H9 (cell line): Measurements from ENCODE around the gene FOXN4. TPM values are rescaled to one million over a fixed set of nuclear protein-coding genes. Genes with fewer than 3 reads are reported as not detected.

Experiments used
- DNase-seq: peaks from one replicate; pipeline ENCODE4 v3.0.0-alpha.2; 2017
- H2AFZ ChIP-seq: one replicate; pipeline ENCODE4 v1.6.1; 2013; ENCODE audit warnings: mild to moderate bottlenecking, low read length, control low read depth, moderate library complexity
- H2AK5ac ChIP-seq: 2 replicates; pipeline ENCODE4 v1.6.1; 2013; ENCODE audit warnings: low read length, control low read depth, mixed read lengths; ENCODE audit not compliant: insufficient read length
- H2BK120ac ChIP-seq: one replicate; pipeline ENCODE4 v1.6.1; 2013; ENCODE audit warnings: low read depth, mild to moderate bottlenecking, low read length, control low read depth, inconsistent platforms; ENCODE audit not compliant: poor library complexity, severe bottlenecking
- H2BK12ac ChIP-seq: 2 replicates; pipeline ENCODE4 v1.6.1; 2013; ENCODE audit warnings: low read length, control low read depth, mixed read lengths, low read depth; ENCODE audit not compliant: insufficient read length
- H2BK15ac ChIP-seq: 2 replicates; pipeline ENCODE4 v1.6.1; 2013; ENCODE audit warnings: low read depth, low read length, control low read depth
- H2BK20ac ChIP-seq: one replicate; pipeline ENCODE4 v1.6.1; 2013; ENCODE audit warnings: low read depth, mild to moderate bottlenecking, low read length, control low read depth, inconsistent platforms; ENCODE audit not compliant: poor library complexity, severe bottlenecking
- H2BK5ac ChIP-seq: 2 replicates; pipeline ENCODE4 v1.6.1; 2013; ENCODE audit warnings: low read length, control low read depth, mixed read lengths; ENCODE audit not compliant: insufficient read length
- H3K14ac ChIP-seq: 2 replicates; pipeline ENCODE4 v1.6.1; 2013; ENCODE audit warnings: low read length, control low read depth; ENCODE audit not compliant: insufficient read depth
- H3K18ac ChIP-seq: 2 replicates; pipeline ENCODE4 v1.6.1; 2013; ENCODE audit warnings: low read depth, mild to moderate bottlenecking, mixed read lengths, low read length, control low read depth; ENCODE audit not compliant: insufficient read length
- H3K23ac ChIP-seq: 2 replicates; pipeline ENCODE4 v1.6.1; 2013; ENCODE audit warnings: low read length, control low read depth, mixed read lengths, low read depth; ENCODE audit not compliant: insufficient read length
- H3K23me2 ChIP-seq: 2 replicates; pipeline ENCODE4 v1.6.1; 2013; ENCODE audit warnings: low read depth, mild to moderate bottlenecking, mixed read lengths, low read length, control low read depth; ENCODE audit not compliant: insufficient read length, poor library complexity, severe bottlenecking
- H3K27ac ChIP-seq: 2 replicates; pipeline ENCODE4 v1.5.1; 2013; ENCODE audit warnings: low read length, control low read depth, mixed read lengths, low read depth; ENCODE audit not compliant: insufficient read length
- H3K27me3 ChIP-seq: 2 replicates; pipeline ENCODE4 v1.6.1; 2013; ENCODE audit warnings: low read length, control low read depth, inconsistent platforms; ENCODE audit not compliant: insufficient read depth
- H3K4ac ChIP-seq: 2 replicates; pipeline ENCODE4 v1.6.1; 2013; ENCODE audit warnings: low read depth, mild to moderate bottlenecking, control low read depth, inconsistent platforms, low read length, moderate library complexity
- H3K4me1 ChIP-seq: 2 replicates; pipeline ENCODE4 v1.6.1; 2013; ENCODE audit warnings: low read length, control low read depth, inconsistent platforms; ENCODE audit not compliant: insufficient read depth
- H3K4me2 ChIP-seq: 2 replicates; pipeline ENCODE4 v1.6.1; 2013; ENCODE audit warnings: low read length, control low read depth, mixed read lengths; ENCODE audit not compliant: insufficient read length, insufficient read depth
- H3K56ac ChIP-seq: 2 replicates; pipeline ENCODE4 v1.6.1; 2013; ENCODE audit warnings: low read depth, mild to moderate bottlenecking, mixed read lengths, low read length, control low read depth; ENCODE audit not compliant: insufficient read length
- H3K79me1 ChIP-seq: 2 replicates; pipeline ENCODE4 v1.6.1; 2013; ENCODE audit warnings: low read depth, mild to moderate bottlenecking, moderate library complexity, low read length, control low read depth, inconsistent platforms; ENCODE audit not compliant: insufficient read depth, poor library complexity, severe bottlenecking
- H3K79me2 ChIP-seq: 2 replicates; pipeline ENCODE4 v1.6.1; 2013; ENCODE audit warnings: low read length, control low read depth, inconsistent platforms; ENCODE audit not compliant: insufficient read depth
- H3K9ac ChIP-seq: 2 replicates; pipeline ENCODE4 v1.6.1; 2013; ENCODE audit warnings: low read length, control low read depth, mixed read lengths; ENCODE audit not compliant: insufficient read length; ENCODE audit errors: extremely low read depth
- H3K9me3 ChIP-seq: one replicate; pipeline ENCODE4 v1.6.1; 2013; ENCODE audit warnings: low read depth, low read length, inconsistent platforms; ENCODE audit not compliant: control insufficient read depth
- H3T11ph ChIP-seq: one replicate; pipeline ENCODE4 v1.6.1; 2013; ENCODE audit warnings: mild to moderate bottlenecking, low read length, control low read depth, inconsistent platforms
- H4K20me1 ChIP-seq: one replicate; pipeline ENCODE4 v1.6.1; 2013; ENCODE audit not compliant: control insufficient read depth, insufficient read length, insufficient read depth
- H4K5ac ChIP-seq: 2 replicates; pipeline ENCODE4 v1.6.1; 2013; ENCODE audit warnings: low read depth, mild to moderate bottlenecking, mixed read lengths, low read length, control low read depth; ENCODE audit not compliant: insufficient read length
- H4K8ac ChIP-seq: replicated peaks from 2 replicates; pipeline ENCODE4 v1.6.1; 2013; ENCODE audit warnings: low read length, control low read depth, mixed read lengths, low read depth; ENCODE audit not compliant: insufficient read length
- H4K91ac ChIP-seq: 2 replicates; pipeline ENCODE4 v1.6.1; 2013; ENCODE audit warnings: low read depth, mild to moderate bottlenecking, moderate library complexity, mixed read lengths, low read length, control low read depth; ENCODE audit not compliant: insufficient read length
- H3K27ac Mint-ChIP-seq, 3 experiments: 2 replicates in 2 of 3; 3 replicates in 1 of 3; pipeline ENCODE4 v1.8.0; 2020 to 2021; ENCODE audit warnings: mixed read lengths in 3 of 3, mild to moderate bottlenecking in 1 of 3, moderate library complexity in 1 of 3
- H3K27me3 Mint-ChIP-seq: 2 replicates; pipeline ENCODE4 v1.8.0; 2021; ENCODE audit warnings: low read depth, mild to moderate bottlenecking, moderate library complexity, mixed read lengths
- H3K36me3 Mint-ChIP-seq, 3 experiments: 2 replicates in 2 of 3; 3 replicates in 1 of 3; pipeline ENCODE4 v1.8.0; 2020 to 2021; ENCODE audit warnings: low read depth in 3 of 3, mixed read lengths in 3 of 3; ENCODE audit not compliant: insufficient read depth in 1 of 3
- H3K4me1 Mint-ChIP-seq, 2 experiments: 2 replicates each; pipeline ENCODE4 v1.8.0; 2020; ENCODE audit warnings: mixed read lengths in 2 of 2
- H3K4me3 Mint-ChIP-seq, 2 experiments: 2 replicates in 1 of 2; 3 replicates in 1 of 2; pipeline ENCODE4 v1.8.0; 2020 to 2021; ENCODE audit warnings: mild to moderate bottlenecking in 2 of 2, mixed read lengths in 2 of 2, moderate library complexity in 1 of 2
- H3K9me3 Mint-ChIP-seq, 2 experiments: 2 replicates in 1 of 2; 3 replicates in 1 of 2; pipeline ENCODE4 v1.8.0; 2020; ENCODE audit warnings: mild to moderate bottlenecking in 2 of 2, mixed read lengths in 2 of 2, moderate library complexity in 1 of 2
- WGBS: extraction: QIAGEN DNeasy Blood & Tissue Kit; methylation state at CpG from one replicate; pipeline ENCODE4 v1.1.7; 2013; ENCODE audit warnings: missing lambda C conversion rate, low lambda C conversion rate, mixed read lengths; ENCODE audit not compliant: insufficient read length; ENCODE audit errors: extremely low coverage; 5-methylcytosine and 5-hydroxymethylcytosine counted together
- total RNA-seq: library from RNA; stranded (reverse); gene quantifications from 2 replicates; pipeline ENCODE4 v1.2.1, GENCODE V29; 2021
- TF ChIP-seq, protein P1 (sequence below): fragments of 200-600 bp; sonication (generic); conservative IDR thresholded peaks from 3 replicates; pipeline ENCODE4 v1.8.0; 2021; ENCODE audit warnings: antibody characterized with exemption, mild to moderate bottlenecking

FOXN4 gene
- total RNA-seq, 1 experiment from 2014 or later, result 0.39 TPM

DNA sequence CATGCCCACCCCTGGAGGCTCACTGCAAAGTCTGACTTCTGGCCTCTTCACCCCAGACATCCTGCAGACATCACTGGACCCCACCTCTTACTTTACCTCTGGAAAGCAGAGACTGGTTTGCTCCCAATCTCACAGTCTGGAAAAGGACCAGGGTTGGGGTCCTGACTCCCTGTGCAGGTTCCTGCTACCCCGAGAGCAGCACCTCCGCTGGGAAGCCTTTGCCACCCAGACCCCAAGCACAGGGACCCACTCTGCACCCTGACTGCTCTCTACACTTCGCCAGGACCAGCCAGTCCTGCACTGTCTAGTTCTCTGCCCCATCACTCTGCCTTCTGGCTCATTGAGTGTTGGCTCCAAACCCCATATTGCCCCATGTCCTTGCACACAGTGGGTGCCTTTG, 16.0 kb downstream of the FOXN4 start:
- Mint-ChIP-seq H3K4me1 (peaks cover 8 to 29% of the 10 kb centered on the region in 2 experiments), H3K27ac (peak overlapping the region in 1 of 3 experiments; percentile 70; a peak in 1 of 7 replicates), H3K36me3 (no peaks in the 10 kb centered on the region), H3K27me3 (peaks cover 5% of the 10 kb centered on the region), H3K4me3 (no peak overlapping the region), H3K9me3 (no peaks in the 10 kb centered on the region)
- Histone ChIP-seq H3K4me2 (no peak overlapping the region), H3K14ac (no peak overlapping the region), H4K5ac (no peak overlapping the region), H2AK5ac (no peak overlapping the region), H3K23me2 (peaks cover 3% of the 10 kb centered on the region), H3K27ac (no peak overlapping the region), H3K56ac (no peak overlapping the region), H2BK20ac (no peak overlapping the region), H3K79me1 (no peaks in the 10 kb centered on the region), H3K4ac (no peak overlapping the region), H4K20me1 (no peaks in the 10 kb centered on the region), H2BK12ac (no peak overlapping the region), H3K9me3 (no peaks in the 10 kb centered on the region), H2BK120ac (no peak overlapping the region), H2AFZ (no peak overlapping the region), H4K91ac (no peak overlapping the region), H3K18ac (no peak overlapping the region), H3K23ac (no peak overlapping the region), H2BK15ac (no peak overlapping the region), H3K27me3 (no peaks in the 10 kb centered on the region), H3T11ph (no peak overlapping the region), H3K9ac (no peak overlapping the region), H3K79me2 (no peaks in the 10 kb centered on the region), H4K8ac (no peak overlapping the region), H2BK5ac (no peak overlapping the region), H3K4me1 (peaks cover 4% of the 10 kb centered on the region; the same call in 1 of the 2 replicates)
- TF ChIP-seq, protein P1, sequence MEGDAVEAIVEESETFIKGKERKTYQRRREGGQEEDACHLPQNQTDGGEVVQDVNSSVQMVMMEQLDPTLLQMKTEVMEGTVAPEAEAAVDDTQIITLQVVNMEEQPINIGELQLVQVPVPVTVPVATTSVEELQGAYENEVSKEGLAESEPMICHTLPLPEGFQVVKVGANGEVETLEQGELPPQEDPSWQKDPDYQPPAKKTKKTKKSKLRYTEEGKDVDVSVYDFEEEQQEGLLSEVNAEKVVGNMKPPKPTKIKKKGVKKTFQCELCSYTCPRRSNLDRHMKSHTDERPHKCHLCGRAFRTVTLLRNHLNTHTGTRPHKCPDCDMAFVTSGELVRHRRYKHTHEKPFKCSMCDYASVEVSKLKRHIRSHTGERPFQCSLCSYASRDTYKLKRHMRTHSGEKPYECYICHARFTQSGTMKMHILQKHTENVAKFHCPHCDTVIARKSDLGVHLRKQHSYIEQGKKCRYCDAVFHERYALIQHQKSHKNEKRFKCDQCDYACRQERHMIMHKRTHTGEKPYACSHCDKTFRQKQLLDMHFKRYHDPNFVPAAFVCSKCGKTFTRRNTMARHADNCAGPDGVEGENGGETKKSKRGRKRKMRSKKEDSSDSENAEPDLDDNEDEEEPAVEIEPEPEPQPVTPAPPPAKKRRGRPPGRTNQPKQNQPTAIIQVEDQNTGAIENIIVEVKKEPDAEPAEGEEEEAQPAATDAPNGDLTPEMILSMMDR, result no peak
- no CpG with 5 or more reads among the region's 3 CpGs for WGBS
- no peak for DNase-seq
